ENCODE results near the gene TRIM7.

Gene TRIM7

GRCh38 chr5:181204826-181205760, at the start of gene TRIM7:
TSS of gene TRIM7 (minus strand) at chr5:181205196. CDS start at chr5:181205110, 86 bp downstream.
- no peak for DNase-seq (ENCODE audit: low read depth)
- no peak for TF ChIP-seq POLR2A (IDR thresholded peaks at IDR 0.05; ENCODE audit: extremely low read depth, insufficient read length)
- TF ChIP-seq MYC (IDR thresholded peaks at IDR 0.05; ENCODE audit: low read depth, low read length) = no peak
- no peak for TF ChIP-seq MAX (IDR thresholded peaks at IDR 0.05; ENCODE audit: low read depth, low read length)
- TF ChIP-seq, protein P1, sequence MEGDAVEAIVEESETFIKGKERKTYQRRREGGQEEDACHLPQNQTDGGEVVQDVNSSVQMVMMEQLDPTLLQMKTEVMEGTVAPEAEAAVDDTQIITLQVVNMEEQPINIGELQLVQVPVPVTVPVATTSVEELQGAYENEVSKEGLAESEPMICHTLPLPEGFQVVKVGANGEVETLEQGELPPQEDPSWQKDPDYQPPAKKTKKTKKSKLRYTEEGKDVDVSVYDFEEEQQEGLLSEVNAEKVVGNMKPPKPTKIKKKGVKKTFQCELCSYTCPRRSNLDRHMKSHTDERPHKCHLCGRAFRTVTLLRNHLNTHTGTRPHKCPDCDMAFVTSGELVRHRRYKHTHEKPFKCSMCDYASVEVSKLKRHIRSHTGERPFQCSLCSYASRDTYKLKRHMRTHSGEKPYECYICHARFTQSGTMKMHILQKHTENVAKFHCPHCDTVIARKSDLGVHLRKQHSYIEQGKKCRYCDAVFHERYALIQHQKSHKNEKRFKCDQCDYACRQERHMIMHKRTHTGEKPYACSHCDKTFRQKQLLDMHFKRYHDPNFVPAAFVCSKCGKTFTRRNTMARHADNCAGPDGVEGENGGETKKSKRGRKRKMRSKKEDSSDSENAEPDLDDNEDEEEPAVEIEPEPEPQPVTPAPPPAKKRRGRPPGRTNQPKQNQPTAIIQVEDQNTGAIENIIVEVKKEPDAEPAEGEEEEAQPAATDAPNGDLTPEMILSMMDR (IDR thresholded peaks at IDR 0.05; ENCODE audit: low read depth, low read length) = no peak
- no peak within 1 kb of the TSS for H3K4me3 ChIP-seq (ENCODE audit: low read depth, low read length)

DNA sequence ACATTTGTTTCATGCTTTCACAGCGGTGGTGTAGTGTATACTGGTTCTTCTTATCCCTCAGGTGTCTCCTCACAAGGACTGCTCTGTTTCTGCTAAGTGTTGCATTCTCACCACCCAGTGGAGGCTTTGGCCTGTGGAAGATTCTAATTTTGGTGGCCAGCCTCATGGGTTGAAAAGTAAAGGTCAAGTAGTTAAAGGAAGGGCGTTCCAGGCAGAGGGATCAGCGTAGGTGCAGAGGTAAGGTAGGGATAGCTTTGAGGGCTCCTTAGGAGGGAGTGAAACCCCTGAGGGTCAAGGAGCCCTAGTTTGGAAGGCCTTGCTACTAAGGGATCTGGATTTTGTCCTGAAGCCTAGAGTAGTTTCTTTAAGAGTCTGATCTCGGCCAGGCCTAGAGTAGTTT, 43.3 kb upstream of the TRIM7 start:
- TF ChIP-seq MYC (IDR thresholded peaks at IDR 0.05; ENCODE audit: low read depth, low read length) (no peak), POLR2A (IDR thresholded peaks at IDR 0.05; ENCODE audit: extremely low read depth, insufficient read length) (no peak), MAX (IDR thresholded peaks at IDR 0.05; ENCODE audit: low read depth, low read length) (no peak)
- TF ChIP-seq, protein P1 (IDR thresholded peaks at IDR 0.05; ENCODE audit: low read depth, low read length) = no peak
- DNase-seq (ENCODE audit: low read depth) = no peak
- peak overlapping the region; percentile 86 for H3K4me3 ChIP-seq (ENCODE audit: low read depth, low read length)

GRCh38 chr5:181246276-181247049, 41.5 kb upstream of the TRIM7 start:
- TF ChIP-seq MAX (IDR thresholded peaks at IDR 0.05; ENCODE audit: low read depth, low read length) (peak; percentile 27; the same call in 1 of the 2 replicates), POLR2A (IDR thresholded peaks at IDR 0.05; ENCODE audit: extremely low read depth, insufficient read length) (peak; percentile 70), MYC (IDR thresholded peaks at IDR 0.05; ENCODE audit: low read depth, low read length) (peak; percentile 62)
- TF ChIP-seq, protein P1 (IDR thresholded peaks at IDR 0.05; ENCODE audit: low read depth, low read length) = no peak
- H3K4me3 ChIP-seq (ENCODE audit: low read depth, low read length) = peak overlapping the region; percentile 86
- peak; percentile 91 for DNase-seq (ENCODE audit: low read depth)

DNA sequence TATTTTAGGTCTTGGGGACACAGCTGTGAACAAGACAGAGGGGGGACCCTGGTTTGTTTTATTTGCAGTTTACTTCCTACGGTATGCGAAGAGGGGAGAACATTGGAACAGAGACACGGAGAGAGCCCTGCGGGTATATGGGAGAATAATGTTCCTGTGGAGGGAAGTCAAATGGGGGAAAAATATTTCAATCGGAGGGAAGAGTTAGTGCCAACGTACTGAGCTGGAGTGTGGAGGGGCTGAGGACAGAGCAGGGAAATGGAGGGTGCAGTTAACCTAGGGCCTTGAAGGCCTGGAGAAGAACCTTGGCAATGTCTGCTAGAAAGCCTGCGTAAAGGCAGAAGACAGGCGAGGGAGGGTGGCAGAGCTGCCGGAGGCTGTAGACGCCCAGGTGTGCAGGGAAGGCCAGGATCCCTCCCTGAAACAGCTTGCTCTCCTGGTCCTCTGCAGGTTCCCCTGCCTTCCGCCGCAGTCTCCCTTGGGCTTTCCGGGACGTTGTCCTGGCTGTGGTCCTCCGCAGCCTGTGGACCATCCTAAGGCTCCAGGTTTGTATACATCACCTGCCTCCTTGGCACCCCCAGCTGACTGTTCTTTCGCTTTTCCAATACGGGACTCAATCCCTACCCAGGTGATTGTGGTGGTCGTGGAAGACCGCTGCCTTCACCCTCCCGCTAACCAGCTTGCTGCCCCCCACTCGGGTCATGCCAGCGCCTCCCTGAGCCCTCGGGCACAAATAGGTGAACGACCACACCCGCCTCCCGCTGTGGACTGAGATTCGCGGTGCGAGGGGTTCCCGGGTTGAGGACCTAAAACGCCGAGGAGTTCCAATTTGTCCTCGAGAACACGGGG, 40.7 kb upstream of the TRIM7 start:
- no peak for DNase-seq (ENCODE audit: low read depth)
- peak overlapping the region; percentile 86 for H3K4me3 ChIP-seq (ENCODE audit: low read depth, low read length)
- no peak for TF ChIP-seq POLR2A (IDR thresholded peaks at IDR 0.05; ENCODE audit: extremely low read depth, insufficient read length)

DNA sequence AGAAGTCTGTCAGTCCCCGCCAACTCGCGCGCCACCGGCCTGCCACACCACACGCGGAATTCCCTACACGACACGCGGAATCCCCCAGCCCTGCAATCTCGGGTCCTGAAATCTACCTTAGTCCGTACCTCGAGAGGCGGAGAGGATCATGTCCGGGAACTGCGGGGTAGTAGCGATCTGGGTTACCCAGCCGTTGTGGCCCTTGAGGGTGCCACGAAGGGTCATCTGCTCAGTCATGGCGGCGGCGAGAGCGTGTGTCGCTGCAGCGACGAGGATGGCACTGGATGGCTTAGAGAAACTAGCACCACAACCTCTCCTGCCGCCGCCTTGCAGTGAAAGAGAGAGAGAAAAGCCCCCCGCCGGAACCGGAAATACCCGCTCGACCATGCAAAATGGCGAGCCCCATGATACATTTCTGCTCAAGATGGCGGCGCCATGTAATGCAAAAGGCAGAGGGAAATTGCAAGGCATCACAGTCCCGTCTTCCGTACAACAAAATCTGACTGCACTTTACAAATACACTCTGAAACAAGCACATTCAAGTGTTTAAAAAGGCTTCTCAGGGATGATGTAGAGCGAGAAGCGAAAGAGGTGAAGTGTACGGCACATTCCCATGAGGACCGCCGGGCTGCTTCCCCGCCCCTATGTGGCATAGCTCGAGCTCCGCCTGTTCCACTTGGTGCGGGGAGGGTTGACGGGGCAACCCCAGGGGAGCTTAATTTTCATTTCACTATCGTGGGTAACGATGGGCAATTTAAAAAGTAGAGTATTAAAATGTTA, 38.8 kb upstream of the TRIM7 start, which contains the start of gene RACK1:
TSS of gene RACK1 (minus strand) at position 343 of the 780 bp plus-strand sequence. CDS start at position 237, 106 bp downstream.
- peak; percentile 93 for DNase-seq (ENCODE audit: low read depth)
- H3K4me3 ChIP-seq (ENCODE audit: low read depth, low read length) = peak within 1 kb of the TSS; percentile 97
- TF ChIP-seq POLR2A (IDR thresholded peaks at IDR 0.05; ENCODE audit: extremely low read depth, insufficient read length) = peak; percentile 98
- TF ChIP-seq MAX (IDR thresholded peaks at IDR 0.05; ENCODE audit: low read depth, low read length) = peak; percentile 69
- peak; percentile 79 for TF ChIP-seq MYC (IDR thresholded peaks at IDR 0.05; ENCODE audit: low read depth, low read length)
- TF ChIP-seq, protein P1 (IDR thresholded peaks at IDR 0.05; ENCODE audit: low read depth, low read length) = no peak

Data from NB4 (cell line).